Psoas muscle (tissue), 8 donors: ENCODE results near the gene PKNOX2. TPM values are rescaled to one million over a fixed set of nuclear protein-coding genes. Genes with fewer than 3 reads are reported as not detected.

Experiments used
- ATAC-seq, 4 donors: fragments of 200-7000 bp; cut with Tn5 transposase; one replicate each; pipeline ENCODE4 v1.9.1; 2020; ENCODE audit warnings: moderate library complexity in 3 of 4, mild to moderate bottlenecking in 2 of 4
- DNase-seq, 2 donors: peaks; one replicate each; pipeline ENCODE4 v3.0.0-alpha.2; 2020
- H3K27ac ChIP-seq: fragments of 200-600 bp; one replicate; pipeline ENCODE4 v1.8.0; 2022
- H3K27me3 ChIP-seq, 3 donors: fragments of 200-600 bp in 1 of 3; one replicate each; pipeline versions ENCODE4 v1.6.1 to v1.8.0; 2013 to 2022; ENCODE audit warnings: low read length in 2 of 3, mild to moderate bottlenecking in 2 of 3, moderate library complexity in 1 of 3; ENCODE audit not compliant: insufficient read depth in 3 of 3
- H3K36me3 ChIP-seq, 2 donors: fragments of 200-600 bp in 1 of 2; one replicate each; pipeline versions ENCODE4 v1.6.1 to v1.8.0; 2013 to 2022; ENCODE audit warnings: low read depth in 1 of 2, mild to moderate bottlenecking in 1 of 2, moderate library complexity in 1 of 2; ENCODE audit not compliant: insufficient read depth in 1 of 2
- H3K4me1 ChIP-seq: fragments of 200-600 bp; one replicate; pipeline ENCODE4 v1.8.0; 2022
- H3K4me3 ChIP-seq: fragments of 200-600 bp; one replicate; pipeline ENCODE4 v1.8.0; 2022; ENCODE audit warnings: mild to moderate bottlenecking
- H3K9me3 ChIP-seq: fragments of 200-600 bp; one replicate; pipeline ENCODE4 v1.8.0; 2022
- CTCF ChIP-seq: fragments of 200-600 bp; IDR thresholded peaks from one replicate; pipeline ENCODE4 v1.8.0; 2022; ENCODE audit warnings: antibody characterized with exemption
- WGBS, 3 donors: extraction: QIAGEN DNeasy Blood & Tissue Kit; methylation state at CpG; one replicate each; pipeline versions ENCODE4 v1.1.6 to v1.1.7; 2013; 5-methylcytosine and 5-hydroxymethylcytosine counted together
- intact Hi-C, 2 donors: fragments of 100-400 bp; cut with DNase I; formaldehyde crosslinking; loops; one replicate each; pipeline versions ENCODE4 v1.11.0 to v1.14.2; 2022
- polyA plus RNA-seq, 3 donors: library from polyadenylated mRNA; stranded (reverse); fragments of 200-250 nt; gene quantifications; one replicate each; pipeline ENCODE4 v1.2.3, GENCODE V29; 2013
- total RNA-seq, 4 donors: library from RNA; stranded (reverse); fragmentation: NEBNext Ultra II Directional in 2 of 4; extraction: Animal tissue kit (Norgen Biotek cat#: 25700) in 2 of 4; gene quantifications; one replicate each; pipeline versions ENCODE4 v1.2.1 to v1.2.4, GENCODE V29; 2021 to 2023
- donor health status: healthy with polysubstance abuse.
- donor health status: DM: no; HTN: no; CAD: no; lungs with moderate emphysema.
- donor health status: Bipolar disorder and iron deficiency.
- donor health status: healthy.
- donor health status: DM: yes; HTN: yes; CAD: no.
- donor health status: DM: no; HTN: no; CAD: no.
- donor health status: DM: no; HTN: no; CAD: no.
- donor health status: DM: yes; HTN: yes; CAD: no.

Gene PKNOX2
- total and polyA plus RNA-seq, 7 donors, result 1.8 to 30.5 (median 14.5) TPM

- no peaks in the 10 kb centered on the region for H3K36me3 ChIP-seq
- ATAC-seq (no peak), DNase-seq (no peak)
- no peaks in the 10 kb centered on the region for H3K4me1 ChIP-seq
- no peaks in the 10 kb centered on the region for H3K9me3 ChIP-seq
- TF ChIP-seq CTCF, result no peak
- intact Hi-C loops, result loop anchor here in 1 of 2 donors (10.0 kb wide), 1 partner anchor 481 kb away; the partner anchor contains the start of gene CCDC15
- H3K4me3 ChIP-seq, result no peak overlapping the region
- WGBS, 3 donors, result 78 to 82% (median 81%) methylated on average over 9 of the region's 9 CpGs
- no peak overlapping the region for H3K27ac ChIP-seq
- H3K27me3 ChIP-seq, result no peaks in the 10 kb centered on the region
Observed at GRCh38 chr11:125435461-125436238, 271.1 kb downstream of the PKNOX2 start.

GRCh38 chr11:125441648-125442410 is 277.3 kb downstream of the PKNOX2 start:
- Histone ChIP-seq H3K36me3 (no peaks in the 10 kb centered on the region), H3K27me3 (no peaks in the 10 kb centered on the region), H3K27ac (no peak overlapping the region), H3K4me1 (peaks cover 10% of the 10 kb centered on the region), H3K4me3 (no peak overlapping the region), H3K9me3 (no peaks in the 10 kb centered on the region)
- ATAC-seq (no peak), DNase-seq (no peak)
- 75 to 80% (median 76%) methylated on average over 11 of the region's 11 CpGs for WGBS, 3 donors
- intact Hi-C loops, result no loop called here
- TF ChIP-seq CTCF, result no peak

GRCh38 chr11:125442946-125443345 is 278.4 kb downstream of the PKNOX2 start:
- DNase-seq (no peak), ATAC-seq (no peak)
- no peak overlapping the region for H3K4me3 ChIP-seq
- peaks cover 10% of the 10 kb centered on the region for H3K4me1 ChIP-seq
- H3K9me3 ChIP-seq, result no peaks in the 10 kb centered on the region
- H3K27ac ChIP-seq, result no peak overlapping the region
- H3K36me3 ChIP-seq, result no peaks in the 10 kb centered on the region
- 90 to 95% (median 94%) methylated on average over 6 of the region's 6 CpGs for WGBS, 3 donors
- H3K27me3 ChIP-seq, result no peaks in the 10 kb centered on the region
- intact Hi-C loops, result no loop called here
- no peak for TF ChIP-seq CTCF

GRCh38 chr11:125443767-125444311 is 279.3 kb downstream of the PKNOX2 start:
- Histone ChIP-seq H3K9me3 (no peaks in the 10 kb centered on the region), H3K27me3 (no peaks in the 10 kb centered on the region), H3K27ac (no peak overlapping the region), H3K4me1 (peaks cover 10% of the 10 kb centered on the region), H3K4me3 (no peak overlapping the region), H3K36me3 (no peaks in the 10 kb centered on the region)
- no peak for DNase-seq
- intact Hi-C loops, result no loop called here
- no peak for TF ChIP-seq CTCF
- peak in 3 of 4 donors; percentile 49 to 53 (median 51) for ATAC-seq
- WGBS, 3 donors, result 32 to 39% (median 36%) methylated on average over 10 of the region's 10 CpGs
